Fibroblast of skin of right biceps (primary cell): Measurements from ENCODE around the gene SLC7A1.

Source experiments
- DNase-seq: peaks from one replicate; pipeline ENCODE4 v3.0.0-alpha.2; 2013

The SLC7A1 gene

GRCh38 chr13:29508130-29508875 lies 87.2 kb downstream of the SLC7A1 start:
- DNase-seq, result peak; percentile 78

- no peak for DNase-seq
Observed at GRCh38 chr13:29507356-29507755, 88.1 kb downstream of the SLC7A1 start.

GRCh38 chr13:29505950-29506349 lies 89.5 kb downstream of the SLC7A1 start:
- no peak for DNase-seq

GRCh38 chr13:29505511-29505910 lies 90.0 kb downstream of the SLC7A1 start:
- no peak for DNase-seq

- DNase-seq, result no peak
Observed at GRCh38 chr13:29504691-29505090, 90.8 kb downstream of the SLC7A1 start.

- peak; percentile 48 for DNase-seq
Observed at GRCh38 chr13:29503041-29503837, 92.2 kb downstream of the SLC7A1 start.

GRCh38 chr13:29502391-29503008 lies 93.0 kb downstream of the SLC7A1 start:
- no peak for DNase-seq

GRCh38 chr13:29501674-29502073 lies 93.8 kb downstream of the SLC7A1 start:
- no peak for DNase-seq

GRCh38 chr13:29500386-29500785 lies 95.1 kb downstream of the SLC7A1 start:
- DNase-seq, result no peak

GRCh38 chr13:29499506-29500165 lies 95.9 kb downstream of the SLC7A1 start:
- DNase-seq, result no peak

GRCh38 chr13:29498426-29499040 lies 97.0 kb downstream of the SLC7A1 start:
- no peak for DNase-seq

GRCh38 chr13:29497137-29497654 lies 98.3 kb downstream of the SLC7A1 start:
- peak; percentile 56 for DNase-seq

- no peak for DNase-seq
Observed at GRCh38 chr13:29496241-29496712, 99.2 kb downstream of the SLC7A1 start.

- no peak for DNase-seq
Observed at GRCh38 chr13:29494520-29494919, 101.0 kb downstream of the SLC7A1 start.

- no peak for DNase-seq
Observed at GRCh38 chr13:29493796-29494195, 101.7 kb downstream of the SLC7A1 start.

GRCh38 chr13:29491248-29491647 lies 104.2 kb downstream of the SLC7A1 start:
- no peak for DNase-seq

- no peak for DNase-seq
Observed at GRCh38 chr13:29490561-29490885, 105.0 kb downstream of the SLC7A1 start.

GRCh38 chr13:29489650-29490560 lies 105.6 kb downstream of the SLC7A1 start:
- peak; percentile 19 for DNase-seq

- DNase-seq, result no peak
Observed at GRCh38 chr13:29487466-29488454, 107.7 kb downstream of the SLC7A1 start.

- no peak for DNase-seq
Observed at GRCh38 chr13:29486551-29486950, 108.9 kb downstream of the SLC7A1 start.
